NK-92 treated with Interleukin-12 subunit alpha and Interleukin-12 subunit beta, amount 100 ng/mL, for 24 hours (cell line): ENCODE data around the gene NME3.
A peak's percentile ranks its signal among the peaks of the same experiment; 100 is the strongest.

Experiments used
- DNase-seq: peaks from one replicate; lab custom pipeline; 2025; lab: John Stamatoyannopoulos, UW

Gene NME3

GRCh38 chr16:1780677-1781072 lies 9.3 kb upstream of the NME3 start:
- DNase-seq: no peak

- no peak for DNase-seq
Measured at GRCh38 chr16:1779741-1780676, 8.7 kb upstream of the NME3 start.

- DNase-seq: no peak
Measured at GRCh38 chr16:1779234-1779701, 7.9 kb upstream of the NME3 start.

GRCh38 chr16:1778200-1779179 lies 7.1 kb upstream of the NME3 start:
- DNase-seq: no peak

- DNase-seq: no peak
Measured at GRCh38 chr16:1777375-1778199, 6.2 kb upstream of the NME3 start.

- no peak for DNase-seq
Measured at GRCh38 chr16:1776991-1777374, 5.6 kb upstream of the NME3 start.

- no peak for DNase-seq
Measured at GRCh38 chr16:1776672-1776955, 5.3 kb upstream of the NME3 start.

GRCh38 chr16:1775846-1776671 lies 4.7 kb upstream of the NME3 start:
- no peak for DNase-seq

GRCh38 chr16:1775006-1775845 lies 3.9 kb upstream of the NME3 start:
- no peak for DNase-seq

GRCh38 chr16:1774448-1774780 lies 3.1 kb upstream of the NME3 start:
- DNase-seq: no peak

GRCh38 chr16:1773703-1774447 lies 2.5 kb upstream of the NME3 start:
- DNase-seq: no peak

- peak; percentile 68 for DNase-seq
Measured at GRCh38 chr16:1772908-1773702, 1.8 kb upstream of the NME3 start, which contains the start of gene MRPS34. TSS of gene MRPS34 (minus strand) at chr16:1773134. CDS start at chr16:1773119, 15 bp downstream.

- no peak for DNase-seq
Measured at GRCh38 chr16:1772362-1772907, 1.1 kb upstream of the NME3 start, which contains the start of gene EME2. TSS of gene EME2 (plus strand) at chr16:1772810. CDS start at chr16:1773228, 418 bp downstream.

GRCh38 chr16:1771864-1772361 lies 570 bp upstream of the NME3 start:
- no peak for DNase-seq

- no peak for DNase-seq
Measured at GRCh38 chr16:1770328-1771187, 785 bp downstream of the NME3 start.

GRCh38 chr16:1769402-1770300 lies 1.7 kb downstream of the NME3 start:
- DNase-seq: no peak
